Measurements from ENCODE around the gene TBR1.

TBR1 gene

GRCh38 chr2:161415987-161416707 lies at the start of gene TBR1:
TBR1 (plus strand) TSS chr2:161416297; CDS start chr2:161416411, 114 bp downstream.
- DNase-seq (ENCODE audit: low spot score): no peak

GRCh38 chr2:161367675-161368074 lies 48.4 kb upstream of the TBR1 start:
- DNase-seq (ENCODE audit: low spot score): no peak

- DNase-seq (ENCODE audit: low spot score): no peak
Measured at GRCh38 chr2:161369311-161369710, 46.8 kb upstream of the TBR1 start.

- no peak for DNase-seq (ENCODE audit: low spot score)
Measured at GRCh38 chr2:161370981-161371380, 45.1 kb upstream of the TBR1 start.

- DNase-seq (ENCODE audit: low spot score): no peak
Measured at GRCh38 chr2:161371869-161372268, 44.2 kb upstream of the TBR1 start.

- DNase-seq (ENCODE audit: low spot score): no peak
Measured at GRCh38 chr2:161373942-161374341, 42.2 kb upstream of the TBR1 start.

GRCh38 chr2:161374446-161374845 lies 41.7 kb upstream of the TBR1 start:
- DNase-seq (ENCODE audit: low spot score): no peak

GRCh38 chr2:161379740-161380139 lies 36.4 kb upstream of the TBR1 start:
- no peak for DNase-seq (ENCODE audit: low spot score)

DNA sequence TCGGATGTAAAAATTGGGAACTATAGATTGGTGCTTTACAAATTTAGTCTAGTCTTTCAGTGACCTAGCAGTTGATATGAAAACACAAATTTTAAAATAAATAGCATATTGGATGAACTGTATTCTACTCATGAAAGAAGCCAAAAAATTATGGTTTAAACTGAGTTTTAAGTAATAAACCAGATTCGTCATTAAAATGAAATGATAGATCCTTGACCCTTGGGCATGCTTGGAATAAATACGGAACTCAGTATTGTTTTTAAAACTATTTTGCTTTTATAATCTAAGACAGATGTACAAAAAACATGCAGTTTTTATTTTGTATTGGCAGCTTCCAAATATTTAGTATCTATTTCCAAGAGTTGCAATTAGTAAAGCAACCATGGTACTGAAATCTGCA lies 34.6 kb upstream of the TBR1 start:
- no peak for DNase-seq (ENCODE audit: low spot score)

- no peak for DNase-seq (ENCODE audit: low spot score)
Measured at GRCh38 chr2:161382747-161383146, 33.4 kb upstream of the TBR1 start.

GRCh38 chr2:161384864-161385263 lies 31.2 kb upstream of the TBR1 start:
- DNase-seq (ENCODE audit: low spot score): no peak

GRCh38 chr2:161386228-161386824 lies 29.8 kb upstream of the TBR1 start:
- DNase-seq (ENCODE audit: low spot score): no peak

DNA sequence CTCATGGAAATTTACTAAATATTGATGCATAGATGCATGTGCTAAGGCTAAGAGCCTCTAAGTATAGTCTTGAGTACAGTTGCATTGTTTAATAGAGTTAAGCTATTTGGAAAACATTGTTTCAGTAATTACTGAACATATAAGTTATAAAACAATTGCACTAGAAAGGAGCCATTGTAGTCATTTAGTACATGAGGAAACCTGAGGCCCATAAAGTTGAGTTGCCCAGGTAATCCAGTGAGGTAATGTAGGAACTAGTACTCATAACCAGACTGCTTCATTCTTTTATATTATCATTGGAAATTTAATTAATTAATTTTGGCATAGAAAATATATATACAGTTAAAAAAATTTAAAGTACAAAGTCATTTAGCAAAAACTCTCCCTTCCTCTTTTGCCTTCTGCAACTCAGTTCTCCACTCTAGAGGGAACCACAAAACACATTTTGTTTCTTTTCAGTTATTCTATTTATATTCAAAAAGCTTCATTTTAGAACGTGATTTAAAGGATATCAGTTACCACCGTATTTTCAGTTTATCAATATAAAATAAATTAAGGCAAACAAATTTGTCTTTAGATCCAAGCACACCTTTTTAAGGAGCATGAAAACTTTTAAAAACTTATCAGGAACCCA lies 27.8 kb upstream of the TBR1 start:
- DNase-seq (ENCODE audit: low spot score): no peak

DNA sequence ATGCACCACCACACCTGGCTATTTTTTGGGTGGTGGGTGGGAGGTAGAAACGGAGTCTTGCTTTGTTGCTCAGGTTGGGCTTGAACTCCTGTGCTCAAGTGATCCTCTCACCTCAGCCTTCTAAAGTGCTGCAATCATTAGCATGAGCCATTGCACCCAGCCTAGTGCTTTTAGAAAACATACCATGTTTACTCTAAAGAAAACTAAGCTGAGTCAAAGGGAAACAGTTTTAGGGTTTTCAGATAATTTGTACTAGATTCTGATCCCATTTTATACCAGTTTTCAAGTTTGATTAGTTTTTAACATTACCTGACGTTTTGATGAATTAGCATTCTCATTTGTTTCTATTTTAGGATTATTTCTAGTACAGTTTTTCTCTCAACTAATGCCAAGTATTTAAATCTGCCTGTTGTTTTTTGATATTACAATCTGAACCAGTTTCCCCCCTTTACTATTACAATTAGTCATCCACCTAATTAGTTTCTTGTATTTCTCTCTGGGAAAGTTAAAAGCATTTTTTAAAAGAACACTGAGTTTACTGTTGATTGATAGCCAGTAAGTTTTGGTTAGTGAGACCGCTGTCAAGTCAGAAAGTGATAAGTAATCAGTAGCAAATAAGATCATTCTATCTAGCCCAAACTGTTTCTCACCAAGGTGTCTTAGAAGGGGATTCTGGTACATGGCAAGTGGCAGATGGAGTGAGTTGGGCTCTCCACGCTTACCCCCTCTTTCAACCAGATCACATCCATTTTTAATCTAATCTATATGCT lies 24.2 kb upstream of the TBR1 start:
- DNase-seq (ENCODE audit: low spot score): no peak

GRCh38 chr2:161400076-161400475 lies 16.0 kb upstream of the TBR1 start:
- DNase-seq (ENCODE audit: low spot score): peak; percentile 41

GRCh38 chr2:161402297-161402696 lies 13.8 kb upstream of the TBR1 start:
- no peak for DNase-seq (ENCODE audit: low spot score)

DNA sequence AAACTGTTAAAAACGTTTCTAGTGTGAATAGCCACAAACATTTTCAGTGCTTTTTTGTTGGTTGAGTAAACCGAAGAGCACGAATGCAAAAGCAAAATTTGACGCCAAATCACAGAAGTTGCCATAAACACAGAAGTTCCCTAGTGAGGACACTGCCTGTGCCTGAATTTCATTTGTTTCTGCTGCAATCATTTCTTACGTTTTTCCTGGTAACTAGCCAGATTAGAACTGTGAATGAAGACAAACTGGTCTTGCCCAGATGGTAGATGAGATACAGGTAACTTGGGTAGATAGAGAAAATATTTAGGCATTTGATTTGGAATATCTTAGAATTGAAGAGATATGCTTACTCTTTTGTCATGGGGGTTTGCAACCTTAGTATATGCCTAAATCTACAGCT lies 9.8 kb upstream of the TBR1 start:
- DNase-seq (ENCODE audit: low spot score): no peak

DNA sequence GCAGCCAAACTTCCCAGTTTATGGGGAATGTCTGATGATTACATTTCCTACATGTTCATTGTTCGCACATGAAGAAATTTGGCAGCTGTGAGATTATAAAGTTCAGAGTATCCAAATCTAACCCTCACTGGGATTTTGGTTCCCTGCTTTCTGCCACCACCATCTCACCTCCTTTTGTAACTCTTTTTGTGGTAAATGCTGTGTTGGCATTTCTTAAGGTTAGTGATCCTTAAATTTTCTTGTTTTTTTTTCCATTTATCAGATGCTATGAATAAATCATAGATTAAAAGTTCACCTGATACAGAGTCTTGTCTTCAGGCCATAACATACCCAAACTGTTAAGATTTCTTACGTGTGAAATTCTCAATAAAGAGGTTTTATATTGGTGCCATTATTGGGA lies 8.5 kb upstream of the TBR1 start:
- no peak for DNase-seq (ENCODE audit: low spot score)

DNA sequence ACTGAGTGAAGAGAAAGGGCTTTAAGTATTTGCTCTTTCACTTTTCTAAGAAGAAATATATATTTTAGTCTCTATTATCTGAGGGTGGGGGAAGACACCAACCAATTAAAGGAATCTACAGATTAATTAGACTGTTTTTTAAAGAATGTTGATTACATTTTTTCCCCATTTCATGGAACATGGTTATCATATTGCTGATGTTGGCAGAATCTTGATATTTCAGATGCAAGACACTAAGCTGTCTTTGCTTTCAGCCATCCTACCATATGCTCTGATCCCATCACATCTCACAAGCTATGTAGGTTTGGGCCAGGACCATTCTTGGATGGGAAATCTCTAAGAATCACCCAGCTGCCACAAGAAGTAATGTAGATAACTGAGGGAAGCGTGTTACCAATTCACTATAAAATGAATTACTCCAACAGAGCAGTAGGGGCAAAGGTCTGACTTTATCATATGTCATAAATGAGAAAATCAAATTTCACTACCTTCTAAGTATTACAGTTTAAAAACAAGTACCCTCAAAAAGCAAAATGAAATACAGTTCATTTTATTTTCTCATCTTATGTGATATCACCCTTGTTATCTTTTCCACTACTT lies 6.7 kb upstream of the TBR1 start:
- DNase-seq (ENCODE audit: low spot score): no peak

DNA sequence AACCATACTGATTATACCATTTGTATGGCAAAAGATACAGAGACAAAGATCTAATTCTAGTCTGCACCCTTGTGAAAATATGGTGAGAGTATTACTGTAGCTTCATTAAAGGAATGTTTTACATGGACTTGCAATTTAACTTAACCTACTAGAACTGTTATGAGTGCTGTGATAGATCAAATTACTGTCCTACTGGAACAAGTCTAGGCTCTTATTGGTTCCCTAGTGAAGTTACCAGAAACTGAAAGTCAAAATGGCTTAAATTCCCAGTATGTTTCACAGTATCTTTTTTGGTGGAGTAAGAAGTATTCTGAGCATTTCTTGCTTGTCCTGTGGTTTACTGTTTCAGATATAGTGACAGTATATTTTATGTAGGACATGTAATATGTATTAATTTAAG lies 3.8 kb upstream of the TBR1 start:
- no peak for DNase-seq (ENCODE audit: low spot score)

DNA sequence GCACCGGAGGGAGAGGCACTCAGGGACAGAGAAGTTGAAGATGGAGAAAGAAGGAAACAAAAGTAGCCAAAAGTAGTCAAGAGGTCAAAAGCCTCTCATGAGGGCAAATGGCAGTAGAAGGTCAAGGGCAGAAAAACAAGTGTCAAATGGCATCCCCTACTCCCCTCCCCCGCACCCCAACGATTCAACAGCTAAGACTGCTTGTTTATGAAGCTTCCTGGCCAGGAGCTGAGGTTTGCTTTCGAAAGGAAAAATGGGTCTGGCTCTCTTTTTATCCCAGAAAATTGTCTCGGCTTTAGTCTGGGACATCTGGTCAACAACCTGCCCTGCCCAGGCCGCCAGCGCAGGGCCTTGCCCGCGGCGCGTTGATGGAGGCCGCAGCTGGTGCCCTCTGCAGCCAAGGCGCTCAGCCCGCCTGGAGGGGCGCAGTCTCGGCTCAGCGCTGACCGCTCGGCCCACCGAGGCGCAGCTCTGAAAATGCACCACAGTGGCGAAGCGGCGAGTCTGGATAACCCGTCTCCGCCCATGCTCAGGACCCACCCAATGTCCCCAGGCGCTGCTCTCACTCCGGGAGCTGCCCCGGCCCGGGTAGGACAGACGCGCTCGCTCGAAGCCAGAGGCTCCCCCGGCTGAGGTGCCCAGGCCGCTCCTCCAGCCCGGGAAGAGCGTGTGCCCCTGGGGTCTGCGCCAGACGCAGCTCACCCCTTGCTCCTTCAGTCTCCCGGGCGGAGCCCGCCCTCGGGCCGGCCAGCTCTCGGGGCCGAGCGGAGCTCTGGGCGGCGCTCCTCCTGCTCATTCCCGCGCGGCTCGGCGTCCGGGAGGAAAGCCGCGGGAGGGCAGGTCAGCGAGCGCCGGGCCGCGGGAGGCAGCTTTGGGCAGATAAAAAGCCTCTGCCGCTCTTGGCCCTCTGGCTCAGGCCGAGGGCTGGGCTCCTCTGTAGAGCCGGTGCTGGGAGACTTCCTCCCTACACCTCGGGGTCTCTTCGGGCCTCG lies 1.8 kb upstream of the TBR1 start:
- DNase-seq (ENCODE audit: low spot score): peak; percentile 67
